A673 (cell line): ENCODE measurements around the gene PPP1R14D. TPM values are rescaled to one million over a fixed set of nuclear protein-coding genes. Genes with fewer than 3 reads are reported as not detected.

ENCODE experiments used
- BruUV-seq: library from RNA; stranded (reverse); fragments of 400-500 nt; replicated peaks from 2 replicates; lab custom pipeline; 2021; lab: Mats Ljungman, UMichigan
- CTCF ChIA-PET: fragments of 300-600 bp; sonication (Branson Sonifier 250); formaldehyde crosslinking; loops from one replicate; lab custom pipeline; 2022; ENCODE audit warnings: antibody characterized with exemption; lab: Charles Lee
- POLR2A ChIA-PET: fragments of 300-600 bp; sonication (Branson Sonifier 250); formaldehyde crosslinking; loops from one replicate; lab custom pipeline; 2022; ENCODE audit warnings: antibody characterized with exemption; ENCODE audit not compliant: low non-redundant PET; lab: Charles Lee
- DNase-seq: peaks from one replicate; pipeline ENCODE4 v3.0.0-alpha.2; 2015; ENCODE audit warnings: low spot score
- H3K27ac ChIP-seq: fragments of 200-600 bp; sonication (generic); 2 replicates; pipeline ENCODE4 v1.5.1; 2016; ENCODE audit warnings: mixed run types, low read depth, mild to moderate bottlenecking, mixed read lengths, antibody characterized with exemption, low read length; ENCODE audit not compliant: poor library complexity, severe bottlenecking
- H3K27me3 ChIP-seq: fragments of 200-600 bp; sonication (generic); replicated peaks from 2 replicates; pipeline ENCODE4 v1.6.1; 2017; ENCODE audit warnings: mixed run types, low read depth, mild to moderate bottlenecking, mixed read lengths, antibody characterized with exemption, low read length; ENCODE audit not compliant: insufficient read depth, poor library complexity
- H3K36me3 ChIP-seq: fragments of 200-600 bp; sonication (generic); 2 replicates; pipeline ENCODE4 v1.6.1; 2016; ENCODE audit warnings: mixed run types, mild to moderate bottlenecking, mixed read lengths, antibody characterized with exemption, low read length; ENCODE audit not compliant: insufficient read depth, poor library complexity, severe bottlenecking
- H3K4me1 ChIP-seq: fragments of 200-600 bp; sonication (generic); 2 replicates; pipeline ENCODE4 v1.6.1; 2017; ENCODE audit warnings: mixed run types, mild to moderate bottlenecking, mixed read lengths, antibody characterized with exemption, low read length; ENCODE audit not compliant: insufficient read depth, poor library complexity, severe bottlenecking
- H3K4me3 ChIP-seq: fragments of 200-600 bp; sonication (generic); 2 replicates; pipeline ENCODE4 v1.5.1; 2016; ENCODE audit warnings: low read depth, mixed run types, mild to moderate bottlenecking, mixed read lengths, low read length; ENCODE audit not compliant: poor library complexity, severe bottlenecking
- H3K9me3 ChIP-seq: fragments of 200-600 bp; sonication (generic); 2 replicates; pipeline ENCODE4 v1.6.1; 2016; ENCODE audit warnings: mixed run types, low read depth, mild to moderate bottlenecking, mixed read lengths, antibody characterized with exemption, low read length; ENCODE audit not compliant: poor library complexity, severe bottlenecking
- EZH2 ChIP-seq: fragments of 200-600 bp; sonication (generic); IDR thresholded peaks from 2 replicates; pipeline ENCODE4 v1.6.1; 2017; ENCODE audit warnings: borderline replicate concordance, low read depth, mild to moderate bottlenecking, mixed read lengths, antibody characterized with exemption, low read length; ENCODE audit not compliant: poor library complexity, severe bottlenecking
- intact Hi-C: fragments of 100-400 bp; cut with micrococcal nuclease; formaldehyde crosslinking; loops from one replicate; pipeline ENCODE4 v1.10.0; 2022; ENCODE audit not compliant: unreplicated experiment
- total RNA-seq: library from RNA; stranded (reverse); gene quantifications from 2 replicates; pipeline ENCODE4 v1.2.3, GENCODE V29; 2021
- TF ChIP-seq, protein P1 (sequence below): fragments of 300-800, 200-600 bp; sonication (generic); conservative IDR thresholded peaks from 2 replicates; pipeline ENCODE4 v1.5.1; 2017; ENCODE audit warnings: low read depth, mild to moderate bottlenecking, antibody characterized with exemption, low read length, moderate library complexity, mixed read lengths

The PPP1R14D gene
- total RNA-seq, 1 experiment from 2014 or later: not detected

DNA sequence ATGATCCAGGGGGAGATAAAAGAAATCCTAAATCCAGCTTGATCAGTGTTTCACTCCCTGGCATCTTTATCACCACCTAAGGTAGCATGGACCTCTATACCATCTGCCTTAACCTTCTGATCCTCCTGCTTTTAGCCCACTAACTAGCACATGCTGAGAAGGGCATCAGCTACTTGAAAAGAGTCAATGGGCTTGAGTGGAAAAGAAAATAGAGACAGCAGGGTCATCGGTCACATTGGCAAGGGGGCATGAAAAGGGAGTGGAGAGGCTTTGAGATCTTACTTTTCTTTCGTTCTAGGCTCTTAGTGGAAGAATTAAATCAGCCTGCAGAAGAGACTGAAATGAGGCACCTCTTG lies 21.9 kb downstream of the PPP1R14D start:
- TF ChIP-seq, protein P1, sequence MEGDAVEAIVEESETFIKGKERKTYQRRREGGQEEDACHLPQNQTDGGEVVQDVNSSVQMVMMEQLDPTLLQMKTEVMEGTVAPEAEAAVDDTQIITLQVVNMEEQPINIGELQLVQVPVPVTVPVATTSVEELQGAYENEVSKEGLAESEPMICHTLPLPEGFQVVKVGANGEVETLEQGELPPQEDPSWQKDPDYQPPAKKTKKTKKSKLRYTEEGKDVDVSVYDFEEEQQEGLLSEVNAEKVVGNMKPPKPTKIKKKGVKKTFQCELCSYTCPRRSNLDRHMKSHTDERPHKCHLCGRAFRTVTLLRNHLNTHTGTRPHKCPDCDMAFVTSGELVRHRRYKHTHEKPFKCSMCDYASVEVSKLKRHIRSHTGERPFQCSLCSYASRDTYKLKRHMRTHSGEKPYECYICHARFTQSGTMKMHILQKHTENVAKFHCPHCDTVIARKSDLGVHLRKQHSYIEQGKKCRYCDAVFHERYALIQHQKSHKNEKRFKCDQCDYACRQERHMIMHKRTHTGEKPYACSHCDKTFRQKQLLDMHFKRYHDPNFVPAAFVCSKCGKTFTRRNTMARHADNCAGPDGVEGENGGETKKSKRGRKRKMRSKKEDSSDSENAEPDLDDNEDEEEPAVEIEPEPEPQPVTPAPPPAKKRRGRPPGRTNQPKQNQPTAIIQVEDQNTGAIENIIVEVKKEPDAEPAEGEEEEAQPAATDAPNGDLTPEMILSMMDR: no peak
- no peak for TF ChIP-seq EZH2
- intact Hi-C loops: no loop called here

DNA sequence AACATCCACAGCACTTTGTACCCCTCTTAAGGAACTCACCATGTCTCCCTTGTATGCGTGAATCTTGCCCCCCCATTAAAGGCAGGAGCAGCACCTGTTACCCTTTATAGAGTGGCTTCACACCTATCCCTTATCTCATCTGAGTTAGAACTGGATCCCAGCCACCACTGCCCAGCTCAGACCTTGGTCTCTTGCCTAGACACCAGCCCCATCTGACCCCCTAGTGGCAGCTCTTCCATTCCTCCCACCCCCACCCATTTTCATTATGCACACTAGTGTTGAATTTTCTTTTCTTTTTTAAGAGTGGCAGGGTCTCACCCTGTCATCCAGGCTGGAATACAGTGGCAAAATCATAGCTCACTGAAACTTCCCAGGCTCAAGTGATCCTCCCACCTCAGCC lies 24.8 kb downstream of the PPP1R14D start:
- Histone ChIP-seq H3K4me3 (no peak overlapping the region), H3K9me3 (no peaks in the 10 kb centered on the region), H3K36me3 (no peaks in the 10 kb centered on the region), H3K4me1 (peaks cover 6% of the 10 kb centered on the region), H3K27ac (no peak overlapping the region), H3K27me3 (no peaks in the 10 kb centered on the region)
- ChIA-PET POLR2A (no interaction called here), CTCF (no interaction called here)
- TF ChIP-seq, protein P1: no peak
- TF ChIP-seq EZH2: no peak
- no peak for DNase-seq
- BruUV-seq: no TSS peak
- intact Hi-C loops: no loop called here

More for the DNA sequence above, 21.9 kb downstream of the PPP1R14D start:
- peak overlapping the region; percentile 94 for H3K27ac ChIP-seq
- POLR2A ChIA-PET: no interaction called here
- peaks cover 6% of the 10 kb centered on the region for H3K4me1 ChIP-seq
- H3K4me3 ChIP-seq: peak overlapping the region; percentile 97
- no peaks in the 10 kb centered on the region for H3K27me3 ChIP-seq
- DNase-seq: no peak
- peaks cover 13% of the 10 kb centered on the region for H3K36me3 ChIP-seq
- CTCF ChIA-PET: interaction anchor here (0.5 to 1.6 kb wide), 2 partner anchors 60 to 217 kb away, joined by 3 to 9 read pairs; no protein-coding TSS in a partner anchor
- TSS peak; percentile 79 for BruUV-seq
- H3K9me3 ChIP-seq: no peaks in the 10 kb centered on the region

DNA sequence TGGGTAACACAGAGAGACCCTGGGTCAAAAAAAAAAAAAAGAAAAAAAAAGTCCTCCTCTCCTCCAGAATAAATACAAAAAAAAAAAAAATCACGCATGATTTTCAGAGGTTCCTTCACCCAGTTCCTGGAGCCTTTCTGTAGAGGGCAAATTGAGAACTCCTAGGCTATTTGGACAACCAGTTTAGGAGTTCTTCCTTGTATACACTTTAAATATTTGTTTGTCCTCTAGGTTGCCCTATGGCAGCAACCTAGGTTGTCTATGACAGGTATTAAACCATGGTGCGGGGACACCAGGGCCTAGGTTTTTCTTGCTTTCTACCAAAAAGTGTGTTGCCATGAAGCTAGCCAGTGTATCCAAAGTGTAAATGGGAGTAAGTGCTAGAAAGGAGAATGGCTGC lies 25.4 kb downstream of the PPP1R14D start:
- Histone ChIP-seq H3K36me3 (no peaks in the 10 kb centered on the region), H3K9me3 (no peaks in the 10 kb centered on the region), H3K27ac (no peak overlapping the region), H3K4me3 (no peak overlapping the region), H3K4me1 (peaks cover 6% of the 10 kb centered on the region), H3K27me3 (no peaks in the 10 kb centered on the region)
- TF ChIP-seq EZH2: no peak
- intact Hi-C loops: no loop called here
- no peak for DNase-seq
- BruUV-seq: no TSS peak
- ChIA-PET CTCF (no interaction called here), POLR2A (no interaction called here)

DNA sequence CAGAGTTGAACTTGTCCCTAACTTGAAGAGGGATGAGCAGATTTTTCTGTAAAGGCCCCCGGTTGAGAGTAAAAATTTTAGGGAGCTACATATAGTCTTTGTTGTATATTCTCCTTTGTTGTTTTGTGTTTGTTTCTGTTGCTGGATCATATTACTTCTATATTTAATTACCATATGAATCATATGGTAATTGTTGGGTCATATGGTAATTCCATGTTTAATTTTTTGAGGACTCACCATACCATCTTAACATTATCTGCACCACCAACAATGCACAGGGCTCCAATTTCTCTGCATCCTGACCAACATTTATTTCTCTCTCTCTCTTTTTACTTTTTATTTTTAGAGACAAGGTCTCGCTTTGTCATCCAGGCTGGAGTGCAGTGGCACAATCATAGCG lies 29.0 kb downstream of the PPP1R14D start:
- H3K4me3 ChIP-seq: no peak overlapping the region
- CTCF ChIA-PET: no interaction called here
- no TSS peak for BruUV-seq
- POLR2A ChIA-PET: no interaction called here
- no peaks in the 10 kb centered on the region for H3K9me3 ChIP-seq
- intact Hi-C loops: no loop called here
- H3K27me3 ChIP-seq: no peaks in the 10 kb centered on the region
- TF ChIP-seq, protein P1: no peak
- TF ChIP-seq EZH2: no peak
- no peak for DNase-seq
- no peaks in the 10 kb centered on the region for H3K4me1 ChIP-seq
- H3K36me3 ChIP-seq: no peaks in the 10 kb centered on the region
- H3K27ac ChIP-seq: no peak overlapping the region
